OCI-M1 (cell line): ENCODE measurements around the gene PRKG1.
"Not testable (repeated sequence)": the region's sequence is repeated elsewhere in the genome, so short reads cannot be mapped to it uniquely, and the experiment has no call there.

ENCODE experiments used
- DNase-seq: peaks from one replicate; lab custom pipeline; 2025; lab: John Stamatoyannopoulos, UW

The PRKG1 gene

DNA sequence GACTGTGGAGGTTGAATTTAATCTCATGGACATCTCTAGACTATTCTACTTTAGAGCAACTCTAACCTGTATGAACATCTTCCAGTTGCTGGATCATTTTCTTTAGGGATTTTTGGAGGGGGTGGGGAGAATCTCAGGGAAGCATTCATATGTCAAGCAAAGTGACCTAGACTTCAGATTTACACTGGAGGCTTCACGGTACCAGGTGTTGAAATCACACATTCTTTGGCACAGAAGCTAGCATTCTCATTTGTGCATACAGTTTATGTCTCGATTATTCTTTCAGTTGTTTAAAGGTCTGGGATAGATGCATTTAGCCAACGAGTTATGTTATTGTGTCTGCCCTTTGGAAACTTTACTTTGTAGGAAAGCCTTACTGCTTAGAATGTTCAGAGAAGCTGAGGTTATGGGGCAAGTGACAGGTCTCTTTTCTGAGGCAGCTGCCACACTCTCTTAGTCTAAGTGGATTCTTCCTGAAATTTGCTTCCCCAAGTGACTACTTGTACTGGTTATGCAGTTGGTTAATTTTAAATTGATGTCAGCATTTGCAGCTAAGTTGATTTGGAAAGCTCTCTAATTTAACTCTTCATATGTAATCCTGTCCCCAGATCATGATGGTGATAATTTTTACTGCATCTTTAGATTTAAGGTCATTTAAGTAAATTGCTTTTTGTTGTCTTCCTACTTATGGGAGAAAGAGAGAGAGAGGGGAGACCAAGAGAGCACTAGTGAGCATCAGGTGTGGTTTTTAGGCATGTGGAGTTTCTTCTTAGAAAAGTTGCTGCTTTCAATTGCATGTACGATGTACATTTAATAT, 153.8 kb downstream of the PRKG1 start:
- peak; percentile 10 for DNase-seq

DNA sequence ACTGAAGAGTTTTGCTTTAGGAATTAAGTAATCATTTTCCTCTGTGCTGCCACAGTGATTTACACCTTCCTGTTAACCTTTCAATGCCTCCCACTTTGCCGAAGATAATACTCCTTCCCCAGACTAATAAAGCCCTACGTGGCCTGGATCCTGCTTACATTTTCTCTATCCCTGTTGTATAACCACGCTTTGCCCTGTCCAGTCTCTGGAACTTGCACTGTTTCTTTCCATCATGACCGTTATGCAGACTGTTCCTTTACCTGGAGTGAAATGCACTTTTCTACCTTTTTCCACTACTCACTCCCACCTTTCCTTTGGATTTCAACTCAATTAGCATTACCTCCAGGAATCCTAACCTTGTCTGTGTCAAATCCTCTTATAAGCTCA, 154.4 kb downstream of the PRKG1 start:
- no peak for DNase-seq

DNA sequence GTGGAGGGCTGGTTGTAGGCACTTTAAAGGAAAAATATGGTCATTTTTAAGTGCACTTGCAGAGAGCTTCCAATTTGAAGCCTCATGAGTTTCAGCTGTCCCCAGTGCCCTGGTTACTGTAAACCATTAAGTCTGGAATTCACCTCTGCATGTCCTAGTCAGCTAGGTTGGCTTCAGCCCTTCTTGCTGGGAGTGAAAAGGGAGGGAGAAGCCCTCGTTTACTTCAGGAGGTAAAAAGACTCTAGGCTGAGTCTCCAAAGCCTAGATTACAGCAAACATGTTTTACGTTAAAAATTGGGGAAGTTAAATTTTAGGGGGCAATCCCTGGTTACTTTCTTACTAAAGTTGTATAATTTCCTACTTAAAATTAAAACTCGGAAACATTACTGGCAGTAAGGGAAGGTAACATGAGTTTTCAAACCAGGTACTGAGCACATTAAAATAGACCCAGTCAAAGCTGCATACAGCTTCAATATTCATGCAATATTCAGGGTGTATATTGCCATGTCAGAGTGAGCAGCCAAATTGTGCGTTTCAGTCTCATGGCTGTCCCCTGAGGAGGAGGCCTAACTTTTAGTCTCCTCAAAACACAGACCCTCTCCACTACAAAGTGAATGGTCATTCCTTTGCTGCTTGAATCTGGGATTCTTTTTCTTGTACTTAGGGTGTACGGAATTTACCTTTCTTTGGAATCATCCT, 156.7 kb downstream of the PRKG1 start:
- no peak for DNase-seq

DNA sequence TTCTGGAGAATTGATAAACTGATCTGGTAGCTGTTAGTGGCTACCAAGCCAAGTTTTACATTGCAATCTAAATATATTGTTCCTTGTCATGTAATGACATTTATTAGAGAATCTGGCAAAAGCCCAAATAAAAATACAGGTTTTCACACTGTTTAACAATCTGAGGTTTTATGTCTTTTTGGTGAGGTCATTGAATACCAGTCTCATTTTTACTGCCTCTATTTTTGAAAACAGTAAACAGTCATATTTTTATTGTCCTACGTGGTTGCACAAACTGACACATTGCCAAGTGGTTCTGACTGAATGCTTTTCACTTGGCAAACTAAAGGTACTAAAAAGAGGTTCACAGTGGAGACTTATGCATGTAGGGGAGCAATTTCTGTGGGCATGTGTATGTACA, 157.5 kb downstream of the PRKG1 start:
- no peak for DNase-seq

DNA sequence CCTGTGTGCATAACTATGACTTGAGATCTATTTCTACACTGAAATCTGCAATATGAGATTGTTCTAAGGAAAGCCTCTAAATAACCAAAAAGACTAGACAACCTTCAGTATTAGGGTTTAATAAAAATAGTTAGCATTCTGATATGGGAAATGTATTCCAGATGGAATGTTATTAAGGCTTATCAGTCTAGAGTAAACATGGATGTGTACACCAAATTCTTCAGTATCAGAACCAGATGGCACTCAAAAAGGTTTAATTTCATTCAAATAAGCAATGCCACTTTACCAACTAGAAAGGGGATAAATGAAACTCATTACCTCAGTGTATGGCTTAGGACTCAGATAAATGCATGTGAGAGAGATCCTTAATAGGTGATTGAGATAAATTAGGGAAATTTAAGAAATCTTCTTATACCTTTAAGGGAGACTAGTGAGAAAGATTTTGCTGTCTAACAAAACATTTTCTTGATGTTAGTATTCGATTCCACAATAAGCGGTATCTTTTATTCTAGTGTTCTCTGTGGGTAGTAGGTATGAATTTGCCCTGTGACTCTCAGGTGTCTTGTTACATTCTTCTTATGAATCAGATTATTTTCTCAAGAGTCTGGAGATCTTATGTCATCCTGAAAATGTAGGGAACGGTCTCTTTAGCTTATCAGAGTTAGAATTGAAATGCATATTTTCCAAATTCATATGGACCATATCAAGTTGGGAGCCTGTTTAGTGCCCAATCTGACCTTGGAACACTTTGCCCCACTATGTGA, 159.2 kb downstream of the PRKG1 start:
- DNase-seq = no peak

DNA sequence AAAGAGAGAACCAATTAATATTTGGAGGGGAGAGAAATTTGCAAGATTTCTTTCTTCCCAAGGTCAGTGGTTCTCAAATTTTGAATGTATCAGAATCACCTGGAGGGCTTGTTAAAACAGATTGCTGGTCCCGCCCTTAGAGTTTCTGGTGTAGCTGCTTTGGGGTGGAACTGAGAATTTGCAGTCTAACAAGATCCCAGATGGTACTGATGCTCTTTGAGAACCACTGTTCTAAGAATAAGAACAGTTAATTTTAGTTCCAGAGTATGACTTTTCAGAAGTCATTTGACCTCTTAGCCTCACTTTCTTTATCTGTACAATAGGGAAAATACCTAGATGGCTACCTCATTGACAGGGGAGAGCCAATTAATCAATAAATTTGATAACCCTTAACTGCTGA, 161.6 kb downstream of the PRKG1 start:
- no peak for DNase-seq

DNA sequence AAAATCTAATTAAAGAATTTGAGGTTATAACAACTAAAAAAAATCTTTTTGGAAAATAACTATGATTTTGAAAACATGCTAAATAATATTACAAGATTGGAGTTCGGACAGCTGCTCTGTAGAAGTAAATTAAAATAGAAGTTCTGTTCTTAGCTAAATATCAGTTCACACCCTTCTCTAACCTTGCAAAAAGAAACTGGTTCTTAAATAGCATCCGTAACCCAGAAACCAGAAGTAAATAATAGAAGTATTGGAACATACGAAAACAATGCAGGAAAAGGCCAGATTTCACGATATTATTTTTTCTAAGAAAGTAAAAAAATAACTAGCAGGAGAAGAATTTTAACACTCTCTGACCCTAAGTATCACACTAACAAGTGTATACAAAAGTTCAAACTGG, 164.7 kb downstream of the PRKG1 start:
- DNase-seq = no peak

DNA sequence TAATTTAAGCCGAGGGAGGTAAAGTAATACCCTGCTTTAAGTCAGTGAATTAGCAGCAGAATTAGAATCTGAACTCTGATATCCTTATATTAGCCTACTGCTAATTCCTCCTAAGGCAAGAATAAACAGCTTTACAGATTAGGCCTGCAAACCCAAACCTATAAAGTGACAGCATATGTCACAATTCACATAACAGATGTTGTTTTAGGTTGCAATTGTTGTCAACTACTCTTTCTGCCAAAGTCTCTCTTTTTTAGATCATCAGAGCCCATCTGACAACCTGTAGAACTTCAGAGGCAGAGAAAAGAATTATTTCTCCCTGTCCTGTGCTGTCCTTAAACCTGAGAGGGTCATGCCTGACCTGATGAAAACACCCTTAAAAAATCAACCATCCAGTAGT, 167.2 kb downstream of the PRKG1 start:
- no peak for DNase-seq

DNA sequence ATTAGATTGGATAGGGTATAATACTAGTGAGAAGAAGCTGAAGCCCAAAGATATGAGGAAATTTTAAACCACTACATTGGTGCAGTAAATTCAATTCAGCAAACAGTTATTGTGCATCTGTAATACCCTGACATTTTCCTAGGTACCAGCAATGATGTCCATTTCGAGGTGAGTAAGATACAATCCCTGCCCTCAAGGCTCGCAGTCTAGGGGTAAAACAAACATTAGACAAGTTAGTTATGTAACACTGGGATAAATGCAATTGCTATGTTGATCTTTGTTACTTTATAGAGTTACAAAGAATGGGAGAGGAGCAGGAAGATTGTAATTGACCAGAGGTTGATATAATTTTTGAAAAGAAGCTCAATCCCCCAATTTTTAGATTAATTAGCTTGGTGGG, 168.1 kb downstream of the PRKG1 start:
- no peak for DNase-seq

DNA sequence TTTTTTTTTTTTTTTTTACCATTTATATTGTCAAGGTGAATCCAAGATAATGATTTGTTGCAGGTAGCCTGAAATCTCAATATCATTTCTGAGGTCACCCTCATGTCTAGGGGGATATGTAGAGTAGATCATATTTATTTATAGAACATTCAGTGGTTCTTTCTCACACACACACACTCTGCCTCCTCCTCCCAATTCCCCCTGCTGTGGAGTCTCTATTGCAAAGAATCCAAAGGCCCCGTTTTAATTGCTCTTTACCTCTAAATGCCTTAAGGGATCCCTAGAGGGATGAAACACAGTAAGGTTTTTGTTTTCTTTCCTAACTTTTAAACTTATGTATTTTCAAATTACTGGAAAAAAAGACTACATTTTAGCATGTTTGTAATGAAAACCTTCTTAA, 170.0 kb downstream of the PRKG1 start:
- DNase-seq = peak; percentile 38

DNA sequence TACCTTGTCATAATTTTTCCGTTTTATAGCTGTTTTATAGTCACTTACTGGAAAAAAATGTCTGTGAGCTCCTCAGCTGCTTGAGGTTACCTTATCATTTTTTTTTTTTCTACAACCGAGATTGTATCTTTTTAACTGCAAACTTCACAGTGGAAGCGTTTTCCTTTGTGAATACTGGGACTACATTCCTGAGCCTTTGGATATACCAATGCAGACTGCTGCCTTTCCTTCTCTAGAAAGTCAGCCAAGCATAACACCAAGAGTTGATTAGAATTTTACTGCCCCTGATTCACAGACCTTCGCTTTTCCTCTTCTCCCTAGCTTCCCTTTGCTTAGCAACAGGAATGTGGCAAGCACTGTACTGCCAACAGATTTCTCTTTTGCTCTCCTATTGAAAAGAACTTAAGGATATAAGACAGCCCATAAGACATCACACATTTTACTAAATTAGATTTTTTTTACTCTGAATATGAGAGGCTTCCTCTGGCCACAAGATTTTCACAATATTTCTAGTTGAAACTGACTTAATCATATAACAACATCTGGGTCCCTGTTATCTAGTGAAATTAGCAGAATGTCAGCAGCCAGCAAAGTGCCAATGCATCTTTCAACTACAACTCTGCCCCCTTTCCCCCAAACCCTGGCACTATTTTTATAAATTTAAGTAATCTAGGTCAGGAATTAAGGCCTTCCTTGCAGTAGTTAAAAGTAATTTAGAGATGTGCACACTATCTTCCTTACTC, 170.6 kb downstream of the PRKG1 start:
- peak; percentile 38 for DNase-seq

DNA sequence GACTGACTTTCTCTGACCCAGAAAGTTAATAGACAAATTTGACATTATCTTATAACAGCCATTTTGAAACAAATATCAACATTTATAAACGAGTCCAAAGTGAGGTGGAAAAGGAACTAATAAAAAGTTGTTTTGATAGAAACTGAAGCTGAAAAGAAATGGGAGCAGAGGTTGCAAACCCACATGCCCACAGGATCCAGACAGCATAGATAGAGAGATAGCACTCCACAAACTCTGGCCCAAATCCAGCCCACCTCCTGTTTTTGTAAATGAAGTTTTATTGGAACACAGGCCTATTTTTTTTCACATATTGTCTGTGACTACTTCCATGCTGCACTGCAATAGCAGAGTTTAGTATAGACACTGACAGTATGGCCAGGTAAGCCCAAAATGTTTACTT, 171.9 kb downstream of the PRKG1 start:
- DNase-seq = peak; percentile 20

DNA sequence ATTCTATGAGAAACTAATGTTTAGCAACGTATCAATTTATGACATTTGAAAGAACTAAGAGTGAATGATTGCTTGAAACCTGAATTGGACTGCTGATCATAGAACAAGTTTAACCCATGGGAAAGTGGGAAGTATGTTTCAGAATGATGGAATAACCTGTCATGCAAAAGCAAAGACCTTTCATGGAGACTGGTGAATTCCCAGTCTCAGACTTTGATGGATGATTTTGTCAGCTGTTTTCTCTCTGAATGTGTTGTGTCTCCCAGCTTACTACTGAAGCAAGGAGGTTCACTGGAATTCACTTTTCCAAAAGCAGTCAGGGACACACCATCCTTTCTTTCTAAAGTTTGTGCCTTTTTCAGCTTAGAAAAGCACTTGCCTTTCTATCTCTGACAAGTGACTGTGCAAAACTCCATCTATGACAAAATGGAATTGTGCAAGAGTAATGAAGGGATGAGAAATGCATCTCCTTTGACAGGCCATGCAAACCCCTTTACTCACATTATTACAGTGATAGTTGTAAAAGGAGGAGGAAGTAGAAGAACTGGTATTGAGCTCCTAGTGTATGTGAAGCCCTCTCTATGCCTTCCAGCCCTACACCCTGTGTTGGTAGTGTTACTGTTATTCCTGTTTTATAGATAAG, 176.1 kb downstream of the PRKG1 start:
- DNase-seq = peak; percentile 44

DNA sequence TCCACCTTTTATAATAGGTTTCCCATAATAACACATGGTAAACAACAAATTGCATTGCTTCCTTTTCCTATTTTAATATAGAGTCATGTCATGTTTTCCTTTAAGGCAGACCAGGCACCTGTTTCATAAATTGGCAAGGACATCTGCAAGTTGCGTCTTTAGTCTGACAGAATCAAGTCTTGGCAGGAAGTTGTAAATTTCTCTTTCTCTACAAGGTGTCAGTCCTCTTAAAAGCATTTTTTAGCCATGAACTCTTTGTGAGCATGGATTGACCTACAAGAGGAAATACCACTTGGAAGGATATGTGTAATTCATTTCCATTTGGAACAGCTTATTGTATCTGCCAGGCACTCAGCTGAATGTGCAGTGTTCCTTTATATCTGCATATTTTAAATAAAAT, 176.8 kb downstream of the PRKG1 start:
- DNase-seq = no peak

DNA sequence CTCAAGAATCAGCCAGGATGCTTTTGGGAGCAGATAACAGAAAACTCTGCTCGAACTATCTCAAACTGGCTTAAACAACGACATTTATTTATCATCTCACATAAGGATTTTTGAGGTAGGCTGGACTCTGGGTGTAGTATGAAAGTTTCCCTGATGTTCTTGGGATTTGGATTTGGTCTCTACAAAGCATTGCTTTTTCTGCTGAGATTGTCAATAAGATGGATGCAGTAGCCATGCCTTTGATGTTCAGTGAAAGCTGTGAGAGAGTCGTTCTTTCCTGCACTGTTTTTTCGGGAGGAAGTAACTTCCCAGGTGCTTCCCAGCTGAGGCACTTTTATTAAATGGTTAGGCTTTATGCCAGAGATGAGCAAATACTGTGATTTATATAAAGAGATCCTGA, 181.1 kb downstream of the PRKG1 start:
- no peak for DNase-seq

DNA sequence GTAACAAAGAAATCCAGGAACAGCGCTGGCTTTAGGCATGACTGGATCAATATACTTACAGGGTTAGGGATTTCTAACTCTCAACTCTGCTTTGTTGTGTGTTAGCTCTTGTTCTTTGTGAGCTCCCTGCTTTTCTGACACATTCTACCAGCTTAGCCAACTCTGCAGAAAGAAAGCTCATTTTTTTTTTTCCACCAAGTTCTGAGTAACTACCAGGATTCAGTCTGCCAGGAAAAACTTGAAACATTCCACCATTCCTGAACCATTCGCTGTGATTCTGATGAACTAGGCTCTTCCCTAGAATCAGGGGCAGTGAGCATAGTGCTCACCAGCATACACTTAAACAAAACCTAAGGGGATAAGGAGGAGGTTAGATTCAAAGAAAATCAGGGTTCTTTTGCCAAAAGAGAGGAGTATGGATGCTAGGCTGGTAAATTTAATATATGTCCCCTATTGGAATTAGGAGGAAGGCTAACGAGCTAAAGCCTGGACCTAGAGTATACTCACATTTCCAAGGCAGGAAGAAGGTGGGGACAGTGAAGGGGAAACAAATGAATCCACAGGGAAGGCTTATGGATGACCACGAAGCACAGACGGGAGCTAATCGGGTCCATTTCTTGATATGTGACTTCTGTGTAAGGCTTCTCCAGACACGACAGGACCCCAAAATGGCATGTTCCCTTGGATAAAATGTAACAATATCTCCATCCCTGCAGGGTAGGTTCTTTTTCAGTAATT, 183.4 kb downstream of the PRKG1 start:
- no peak for DNase-seq

DNA sequence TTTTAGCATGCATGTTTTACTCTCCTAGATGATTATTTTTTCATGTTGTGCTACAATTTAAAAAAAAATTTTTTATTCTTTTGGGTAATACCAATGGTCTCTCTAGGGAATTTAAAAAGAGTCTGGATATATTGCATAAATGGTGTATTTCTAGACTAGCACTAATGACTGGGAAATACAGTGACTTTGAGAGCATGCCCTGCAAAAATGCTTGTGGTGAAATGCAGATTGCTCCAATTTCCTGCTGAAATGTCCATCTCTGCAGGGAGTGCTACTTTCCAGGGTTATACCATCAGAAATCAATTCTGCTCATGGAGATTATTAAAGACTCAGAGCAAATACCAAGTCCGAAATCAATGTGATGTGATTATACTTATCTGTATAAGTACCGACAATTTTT, 186.1 kb downstream of the PRKG1 start:
- DNase-seq = no peak

DNA sequence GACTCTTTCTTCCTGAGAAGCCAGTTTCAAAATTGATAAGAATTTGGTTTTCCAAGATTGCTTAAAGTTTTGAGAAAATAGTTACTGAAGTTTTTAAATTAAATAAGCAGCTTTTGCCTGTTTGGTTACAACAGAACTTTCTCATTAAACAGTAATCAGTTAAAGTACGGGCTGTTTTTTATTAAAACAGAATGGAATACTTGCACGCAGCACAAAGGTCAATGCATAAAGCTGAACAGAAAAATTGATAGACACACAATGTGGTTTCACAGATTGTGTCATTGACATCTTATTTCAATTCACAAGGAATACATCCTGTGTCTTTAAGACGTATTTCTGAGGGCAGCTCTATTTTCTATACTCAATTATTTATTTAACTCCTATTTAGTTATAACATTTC, 192.2 kb downstream of the PRKG1 start:
- no peak for DNase-seq

DNA sequence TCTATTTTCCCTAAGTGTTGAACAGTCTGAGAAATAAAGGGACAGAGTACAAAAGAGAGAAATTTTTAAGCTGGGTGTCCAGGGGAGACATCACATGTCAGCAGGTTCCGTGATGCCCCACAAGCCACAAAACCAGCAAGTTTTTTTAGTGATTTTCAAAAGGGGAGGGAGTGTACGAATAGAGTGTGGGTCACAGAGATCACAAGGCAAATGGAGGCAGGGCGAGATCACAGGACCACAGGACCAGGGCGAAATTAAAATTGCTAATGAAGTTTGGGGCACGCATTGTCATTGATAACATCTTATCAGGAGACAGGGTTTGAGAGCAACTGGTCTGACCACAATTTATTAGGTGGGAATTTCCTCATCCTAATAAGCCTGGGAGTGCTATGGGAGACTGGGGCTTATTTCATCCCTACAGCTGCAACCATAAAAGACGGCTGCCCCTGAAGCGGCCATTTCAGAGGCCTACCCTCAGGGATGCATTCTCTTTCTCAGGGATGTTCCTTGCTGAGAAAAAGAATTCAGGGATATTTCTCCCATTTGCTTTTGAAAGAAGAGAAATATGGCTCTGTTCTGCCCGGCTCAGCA, 193.8 kb downstream of the PRKG1 start:
- DNase-seq = not testable (repeated sequence)

DNA sequence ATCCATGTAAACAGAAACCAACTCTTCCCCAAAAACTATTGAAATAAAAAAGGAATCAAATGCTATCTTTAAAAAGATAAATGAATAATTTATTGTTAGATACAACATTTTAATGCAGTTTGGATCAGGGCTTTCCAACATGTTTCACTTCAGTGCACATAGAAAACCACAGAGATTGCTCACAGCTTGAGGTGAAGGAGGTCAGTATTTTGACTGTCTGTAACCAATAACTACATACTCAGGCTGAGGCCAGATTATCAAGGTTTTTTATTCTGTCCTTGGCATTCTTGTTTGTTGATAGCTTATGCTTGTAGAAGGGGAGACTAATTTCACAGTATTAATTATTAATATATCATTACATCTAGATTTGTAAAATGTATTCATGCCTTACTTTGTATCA, 195.5 kb downstream of the PRKG1 start:
- no peak for DNase-seq
